NCI-H128 (cell line): ENCODE measurements around the gene THOC1.

ENCODE experiments used
- DNase-seq: peaks from one replicate; lab custom pipeline; 2025; ENCODE audit not compliant: unreplicated experiment; lab: John Stamatoyannopoulos, UW

THOC1 gene

DNA sequence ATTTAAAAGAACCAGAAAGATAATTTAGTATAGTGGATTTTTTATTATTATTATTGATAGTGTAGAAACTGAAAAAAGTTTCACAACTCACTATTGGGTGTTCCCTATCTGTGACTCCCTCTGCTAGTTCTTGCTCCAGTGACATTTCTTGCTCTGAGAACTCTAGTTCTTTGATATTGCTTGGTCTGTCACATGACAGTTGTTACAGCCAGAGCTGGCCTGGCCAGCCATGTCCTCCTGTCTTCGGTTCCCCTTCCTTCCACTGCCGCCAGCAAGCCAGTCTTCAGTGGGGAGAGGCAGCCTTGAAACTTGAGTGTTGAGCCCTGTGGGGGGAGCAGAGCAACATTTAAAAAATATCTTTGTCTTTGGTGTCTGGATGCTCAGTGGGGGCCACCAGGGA lies 7.6 kb upstream of the THOC1 start:
- DNase-seq = no peak

GRCh38 chr18:274313-274712 lies 6.5 kb upstream of the THOC1 start:
- peak; percentile 50 for DNase-seq

DNA sequence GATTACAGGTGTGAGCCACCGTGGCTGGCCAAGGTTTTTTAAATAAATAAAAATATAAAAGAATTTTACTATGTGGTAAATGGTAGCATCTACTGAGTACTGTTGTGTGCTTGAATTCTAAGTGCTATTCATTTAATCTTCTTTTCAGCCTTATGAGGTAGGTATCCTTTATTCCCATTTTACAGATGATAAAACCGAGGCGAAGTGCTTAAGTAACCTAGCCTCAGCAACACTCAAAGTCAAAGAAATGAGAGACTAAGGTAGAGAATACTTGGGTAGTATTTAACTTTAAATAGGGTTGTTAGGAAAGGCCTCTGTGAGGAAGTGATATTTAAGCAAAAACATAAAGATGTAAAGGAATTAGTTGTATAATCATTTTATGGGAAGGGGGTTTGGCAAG lies 5.7 kb upstream of the THOC1 start:
- no peak for DNase-seq

- DNase-seq = no peak
These were observed 4.8 kb upstream of the THOC1 start for GRCh38 chr18:272650-273049.

- DNase-seq = no peak
These were observed 1.7 kb upstream of the THOC1 start for GRCh38 chr18:269480-270095.

DNA sequence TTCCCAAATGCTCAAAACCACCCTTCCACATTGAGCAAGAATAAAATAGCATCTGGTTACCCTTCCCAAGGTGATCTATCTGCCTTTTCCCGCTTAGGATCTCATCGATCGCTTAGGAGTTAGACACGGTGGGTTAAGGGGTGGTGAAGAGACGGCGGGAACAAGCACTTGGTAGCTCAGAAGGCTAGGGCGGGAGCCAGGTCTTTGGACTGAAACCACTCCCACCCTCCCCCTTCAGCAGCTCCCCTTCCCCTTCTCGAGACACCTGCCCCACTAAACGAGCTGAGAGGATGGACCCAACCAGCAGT lies 513 bp downstream of the THOC1 start:
- no peak for DNase-seq

- no peak for DNase-seq
These were observed 6.3 kb downstream of the THOC1 start for GRCh38 chr18:261398-262073.

DNA sequence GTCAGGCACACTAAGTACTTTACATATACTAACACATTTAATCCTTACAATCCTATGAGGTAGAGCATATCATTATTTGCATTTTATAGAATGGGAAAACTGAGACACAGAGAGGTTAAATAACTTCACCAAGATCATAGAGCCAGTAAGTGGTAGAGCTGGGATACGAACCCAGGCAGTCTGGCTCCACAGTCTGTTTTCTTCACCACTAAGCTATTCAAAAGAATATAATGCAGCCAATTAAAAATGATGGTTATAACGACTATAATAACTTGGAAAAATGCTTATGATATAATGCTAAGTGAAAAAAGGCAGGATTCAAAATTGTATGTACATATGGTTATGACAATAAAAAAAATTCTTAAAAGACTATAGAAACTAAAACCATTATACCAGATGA lies 7.3 kb downstream of the THOC1 start:
- DNase-seq = no peak

DNA sequence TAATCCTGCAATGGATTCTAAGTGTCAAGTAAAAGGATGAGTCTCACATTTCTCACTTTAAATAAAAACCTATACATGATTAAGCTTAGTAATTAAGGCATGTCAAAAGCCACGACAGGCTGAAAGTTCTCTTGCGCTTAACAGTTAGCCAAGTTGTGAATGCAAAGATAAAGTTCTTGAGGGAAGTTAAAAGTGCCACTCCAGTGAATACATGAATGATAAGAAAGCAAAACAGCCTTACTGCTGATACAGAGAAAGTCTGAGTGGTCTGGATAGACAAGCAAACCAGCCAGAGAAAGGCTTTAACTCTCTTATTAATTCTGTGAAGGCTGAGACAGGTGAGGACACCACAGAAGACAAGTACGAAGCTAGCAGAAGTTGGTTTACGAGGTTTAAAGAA lies 12.7 kb downstream of the THOC1 start:
- no peak for DNase-seq

- no peak for DNase-seq
These were observed 14.7 kb downstream of the THOC1 start for GRCh38 chr18:253121-253520.

GRCh38 chr18:251572-251971 lies 16.3 kb downstream of the THOC1 start:
- no peak for DNase-seq

DNA sequence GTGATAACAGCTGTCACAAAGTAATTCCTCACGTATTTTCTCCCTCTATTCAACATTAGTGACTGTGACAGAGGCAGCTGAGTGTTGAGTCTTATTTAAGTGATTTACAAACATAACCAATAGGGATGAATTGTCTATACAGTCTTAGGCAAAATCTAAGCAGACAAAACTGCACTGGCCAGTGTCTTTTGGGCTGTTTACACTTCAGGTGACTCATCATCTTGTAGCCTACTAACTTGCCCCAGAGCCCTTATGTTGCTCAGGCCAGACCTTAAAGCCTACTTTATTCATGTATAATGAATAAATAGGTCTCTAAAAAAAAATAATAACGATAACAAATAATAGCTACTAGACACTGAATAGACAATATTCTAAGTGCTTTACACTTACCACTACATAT lies 17.2 kb downstream of the THOC1 start:
- no peak for DNase-seq

DNA sequence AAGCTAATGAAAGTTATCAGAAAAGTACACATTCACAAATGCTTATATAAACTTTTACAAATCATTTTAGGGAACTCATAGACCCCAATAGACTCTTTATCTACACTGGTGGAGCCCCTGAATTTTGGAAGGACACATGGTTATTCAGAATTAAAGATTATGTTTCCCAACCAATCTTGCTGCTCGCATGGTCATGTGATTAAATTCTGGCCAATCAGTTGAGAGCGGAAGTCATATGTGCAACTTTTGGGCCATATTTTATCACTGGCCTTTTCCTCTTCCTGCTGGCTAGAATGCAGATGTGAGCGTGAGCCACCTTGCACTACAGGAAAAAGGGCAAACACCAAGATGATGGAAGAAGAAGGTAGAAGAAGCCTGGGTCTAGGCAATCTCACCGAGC lies 19.8 kb downstream of the THOC1 start:
- DNase-seq = no peak

- DNase-seq = no peak
These were observed 22.5 kb downstream of the THOC1 start for GRCh38 chr18:245282-245847.

GRCh38 chr18:240175-240574 lies 27.7 kb downstream of the THOC1 start:
- DNase-seq = no peak

DNA sequence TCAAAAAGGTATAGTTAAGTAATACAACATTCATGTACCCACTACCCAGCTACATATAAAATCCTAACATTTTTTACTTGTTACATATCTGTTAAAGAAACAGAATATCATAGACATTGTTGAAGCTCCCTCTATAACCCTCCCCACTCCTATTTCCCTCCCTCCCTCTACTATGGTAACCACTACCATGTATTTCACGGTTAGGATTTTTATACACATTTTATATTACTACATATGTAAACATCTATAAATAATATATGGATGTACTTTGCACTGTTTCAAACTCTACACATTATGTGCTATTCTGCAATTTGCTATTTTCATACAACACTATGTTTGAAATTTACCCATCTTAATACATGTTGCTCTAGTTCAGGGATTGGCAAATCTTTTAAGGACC lies 36.3 kb downstream of the THOC1 start:
- no peak for DNase-seq

- no peak for DNase-seq
These were observed 39.3 kb downstream of the THOC1 start for GRCh38 chr18:228586-228985.

DNA sequence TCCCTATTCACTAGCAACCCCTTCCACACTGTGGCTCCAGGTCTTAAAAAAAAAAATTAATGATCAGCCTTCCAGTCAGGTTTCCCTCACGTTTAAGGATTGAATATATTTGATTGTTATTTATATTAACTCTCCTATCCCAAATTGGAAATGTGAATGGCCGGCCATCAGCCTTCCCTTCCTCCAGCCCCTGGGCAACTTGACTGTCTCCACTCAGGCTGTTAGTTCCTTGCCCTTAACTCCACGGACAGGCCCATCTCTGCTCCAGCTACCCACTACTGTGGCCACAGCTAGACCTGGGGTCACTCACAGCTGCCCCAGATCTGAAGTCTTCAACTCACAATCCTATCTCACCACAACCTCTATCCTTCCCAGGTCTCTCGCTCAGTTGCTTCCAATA lies 39.9 kb downstream of the THOC1 start:
- no peak for DNase-seq

- DNase-seq = no peak
These were observed 40.5 kb downstream of the THOC1 start for GRCh38 chr18:227374-227773.

- DNase-seq = no peak
These were observed 42.1 kb downstream of the THOC1 start for GRCh38 chr18:225745-226144.

DNA sequence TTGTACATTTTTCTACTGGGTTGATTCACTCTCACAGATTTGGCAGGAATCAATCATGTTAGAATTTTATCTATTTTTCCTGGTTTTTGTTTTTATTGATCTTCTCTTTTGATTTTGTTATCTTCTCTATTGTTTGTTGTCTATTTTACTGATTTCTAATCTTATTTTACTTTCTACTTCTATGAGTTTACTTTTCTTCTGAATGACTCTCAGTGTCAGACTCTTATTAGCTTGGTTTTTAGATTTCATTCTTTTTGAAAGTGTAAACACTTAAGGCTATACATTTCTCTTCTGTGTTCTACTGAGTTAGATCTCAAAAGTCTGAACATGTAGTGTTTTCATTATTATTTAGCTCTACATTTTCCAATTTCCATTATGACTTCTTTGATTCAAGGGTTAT lies 47.1 kb downstream of the THOC1 start:
- no peak for DNase-seq

DNA sequence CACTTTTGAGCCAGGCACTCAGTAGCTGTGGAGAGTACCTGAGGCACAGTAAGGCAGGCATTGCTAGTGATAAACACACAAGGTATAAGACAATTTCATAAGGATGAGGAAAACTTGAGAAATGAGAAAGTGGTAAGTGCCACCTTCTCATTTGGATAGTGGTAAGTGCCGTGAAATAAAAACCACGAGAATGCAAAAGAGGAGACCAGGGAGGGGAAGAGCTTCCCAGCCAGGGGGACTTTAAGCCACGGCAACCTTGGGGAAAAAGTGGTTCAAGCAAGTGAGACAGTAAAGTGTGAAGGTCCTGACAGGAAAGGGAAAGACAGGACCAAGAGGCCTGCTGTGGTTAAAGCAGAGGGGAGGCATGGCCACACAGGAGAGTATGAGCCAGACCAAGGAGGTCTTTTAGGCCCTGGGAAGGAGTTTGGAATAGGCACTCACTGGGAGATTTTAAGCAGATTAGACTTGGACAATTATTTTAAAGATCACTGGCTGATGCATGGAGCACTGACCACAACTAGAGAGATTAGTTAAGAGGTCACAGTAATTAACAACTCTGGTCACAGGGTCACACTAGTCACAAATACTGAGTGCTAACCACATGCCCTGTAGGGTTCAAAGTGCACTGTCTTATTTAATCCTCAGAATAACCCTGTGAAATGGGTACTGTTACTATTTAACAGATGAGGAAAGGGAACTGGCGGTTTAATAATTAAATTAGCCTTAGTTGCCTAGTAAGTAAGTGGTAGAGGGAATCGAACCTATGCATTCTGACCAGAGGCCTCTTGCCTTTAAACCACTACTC lies 50.1 kb downstream of the THOC1 start:
- no peak for DNase-seq
